ENCODE measurements around the gene BLVRB. TPM values are rescaled to one million over a fixed set of nuclear protein-coding genes. Genes with fewer than 3 reads are reported as not detected.
A peak's percentile ranks its signal among the peaks of the same experiment; 100 is the strongest.

BLVRB gene
- total and polyA plus RNA-seq, 9 of the 15 experiments (the other 6 are each of a cell fraction or from before 2014, with no cell fraction given), result 81.1 to 749 (median 331) TPM

GRCh38 chr19:40420766-40421765, 44.5 kb downstream of the BLVRB start (continued):
- TF ChIP-seq STAT6 (CRISPR knock-in tag; IDR thresholded peaks at IDR 0.05), result no peak
- no peak for TF ChIP-seq HSF4 (CRISPR knock-in tag; IDR thresholded peaks at IDR 0.05; ENCODE audit: borderline replicate concordance)
- peak; percentile 58; the same call in 1 of the 2 replicates for TF ChIP-seq LCOR (CRISPR knock-in tag; IDR thresholded peaks at IDR 0.05)
- TF ChIP-seq TCF7L2 (IDR thresholded peaks at IDR 0.05; ENCODE audit: low read depth, low read length), result no peak
- no peak for TF ChIP-seq ZNF512 (tag; IDR thresholded peaks at IDR 0.05)
- 0 out of 2 replicates have a peak, but pooled peaks have one; percentile 44 for TF ChIP-seq MXI1 (IDR thresholded peaks at IDR 0.05; ENCODE audit: low read depth, low read length)
- TF ChIP-seq SRF (CRISPR knock-in tag; IDR thresholded peaks at IDR 0.05), result peak; percentile 99 to 100
- no peak for TF ChIP-seq ATF2 (CRISPR knock-in tag; IDR thresholded peaks at IDR 0.05)
- TF ChIP-seq MAZ (CRISPR knock-in tag; conservative IDR thresholded peaks at IDR 0.05 in 1 of 2, IDR thresholded peaks at IDR 0.05 in 1 of 2), result peak; percentile 97 to 100
- no peak for TF ChIP-seq TARDBP (IDR thresholded peaks at IDR 0.05)
- TF ChIP-seq ZNF57 (CRISPR knock-in tag; IDR thresholded peaks at IDR 0.05), result no peak
- TF ChIP-seq SREBF1 (IDR thresholded peaks at IDR 0.05; ENCODE audit: borderline replicate concordance, low read depth, low read length), result peak; percentile 42; the same call in 1 of the 2 replicates
- TF ChIP-seq MIER1 (IDR thresholded peaks at IDR 0.05; ENCODE audit: low read depth), result no peak
- peak in 1 of 2 experiments; percentile 71; a peak in 1 of 4 replicates for TF ChIP-seq MLLT1 (IDR thresholded peaks at IDR 0.05)
- TF ChIP-seq EZH2 (IDR thresholded peaks at IDR 0.05; ENCODE audit: borderline replicate concordance, low read depth, low read length), result no peak
- TF ChIP-seq ZSCAN29 (IDR thresholded peaks at IDR 0.05), result no peak
- TF ChIP-seq RHOXF2B (CRISPR knock-in tag; conservative IDR thresholded peaks at IDR 0.05), result 0 out of 2 replicates have a peak, but pooled peaks have one; percentile 70
- peak; percentile 73; the same call in 1 of the 2 replicates for TF ChIP-seq ATF7 (IDR thresholded peaks at IDR 0.05)
- 0 out of 2 replicates have a peak, but pooled peaks have one; percentile 76 for TF ChIP-seq NR1H2 (CRISPR knock-in tag; IDR thresholded peaks at IDR 0.05)

Measured in K562 (cell line).